ENCODE results near the gene CAMKMT.
"Not testable (repeated sequence)": the region's sequence is repeated elsewhere in the genome, so short reads cannot be mapped to it uniquely, and the experiment has no call there.

CAMKMT gene

GRCh38 chr2:44549856-44550255 lies 188.1 kb downstream of the CAMKMT start:
- DNase-seq (ENCODE audit: low read depth in 2 of 2), result no peak

DNA sequence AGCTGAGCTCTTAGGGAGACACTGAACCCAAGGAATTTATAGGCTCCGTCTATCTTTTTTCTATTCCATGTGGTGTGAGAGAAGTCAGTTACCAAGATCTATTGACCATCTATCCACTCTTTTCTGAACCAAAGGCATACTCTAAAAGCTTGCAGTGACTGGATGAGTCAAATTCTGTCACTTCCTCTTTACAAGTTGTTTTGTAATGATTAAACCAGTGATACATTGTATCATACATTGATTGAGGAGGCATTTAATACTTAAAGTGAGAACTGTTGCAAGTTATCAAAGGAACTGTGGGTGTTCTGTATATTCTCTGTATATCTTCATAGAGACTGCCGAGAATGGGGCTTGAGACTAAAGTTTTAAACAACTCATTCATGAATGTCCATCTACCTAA lies 188.8 kb downstream of the CAMKMT start:
- no peak for DNase-seq (ENCODE audit: low read depth in 2 of 2)

GRCh38 chr2:44551497-44551896 lies 189.8 kb downstream of the CAMKMT start:
- DNase-seq (ENCODE audit: low read depth in 2 of 2), result no peak

- no peak for DNase-seq (ENCODE audit: low read depth in 2 of 2)
Measured at GRCh38 chr2:44553456-44553855, 191.7 kb downstream of the CAMKMT start.

DNA sequence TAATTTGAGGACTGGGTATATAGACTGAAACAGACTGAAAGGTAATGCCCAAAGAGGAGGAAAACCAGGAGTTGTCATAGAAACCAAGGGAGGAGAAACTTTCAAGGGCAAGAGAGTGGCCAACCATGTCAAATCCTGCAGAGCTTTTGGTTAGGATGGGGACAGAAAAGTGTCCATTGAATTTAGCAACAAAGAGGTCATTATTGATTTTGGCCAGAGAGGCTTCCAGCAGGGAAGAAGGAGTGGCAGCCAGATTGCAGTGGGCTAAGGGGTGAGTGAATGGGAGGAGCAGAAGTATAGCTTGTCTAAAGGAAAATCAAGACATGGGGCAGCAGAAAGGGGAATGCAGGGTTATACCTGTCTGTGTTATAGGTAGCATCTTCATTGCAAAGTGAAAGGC lies 194.0 kb downstream of the CAMKMT start:
- no peak for DNase-seq (ENCODE audit: low read depth in 2 of 2)

- DNase-seq (ENCODE audit: low read depth in 2 of 2), result no peak
Measured at GRCh38 chr2:44559108-44559507, 197.4 kb downstream of the CAMKMT start.

GRCh38 chr2:44560352-44560751 lies 198.6 kb downstream of the CAMKMT start:
- no peak for DNase-seq (ENCODE audit: low read depth in 2 of 2)

GRCh38 chr2:44560941-44561340 lies 199.2 kb downstream of the CAMKMT start:
- no peak for DNase-seq (ENCODE audit: low read depth in 2 of 2)

DNA sequence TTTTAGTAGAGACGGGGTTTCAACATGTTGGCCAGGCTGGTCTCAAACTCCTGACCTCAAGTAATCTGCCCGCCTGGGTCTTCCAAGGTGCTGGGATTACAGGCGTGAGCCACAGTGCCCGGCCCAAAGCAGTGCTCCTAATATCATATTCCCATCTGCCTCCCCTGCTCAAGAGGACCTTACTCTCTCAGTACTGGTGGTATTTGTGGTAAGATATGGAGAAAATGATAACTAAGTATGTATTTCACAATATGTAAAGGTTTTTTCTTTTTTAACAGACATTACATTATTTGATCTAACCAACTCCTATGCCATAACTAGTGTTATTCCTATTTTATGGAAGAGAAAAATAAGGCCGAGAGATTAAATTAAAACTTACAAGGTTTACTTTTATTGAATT lies 201.0 kb downstream of the CAMKMT start:
- no peak for DNase-seq (ENCODE audit: low read depth in 2 of 2)

- DNase-seq (ENCODE audit: low read depth in 2 of 2), result no peak
Measured at GRCh38 chr2:44564752-44565151, 203.0 kb downstream of the CAMKMT start.

GRCh38 chr2:44566059-44566458 lies 204.3 kb downstream of the CAMKMT start:
- DNase-seq (ENCODE audit: low read depth in 2 of 2), result no peak

DNA sequence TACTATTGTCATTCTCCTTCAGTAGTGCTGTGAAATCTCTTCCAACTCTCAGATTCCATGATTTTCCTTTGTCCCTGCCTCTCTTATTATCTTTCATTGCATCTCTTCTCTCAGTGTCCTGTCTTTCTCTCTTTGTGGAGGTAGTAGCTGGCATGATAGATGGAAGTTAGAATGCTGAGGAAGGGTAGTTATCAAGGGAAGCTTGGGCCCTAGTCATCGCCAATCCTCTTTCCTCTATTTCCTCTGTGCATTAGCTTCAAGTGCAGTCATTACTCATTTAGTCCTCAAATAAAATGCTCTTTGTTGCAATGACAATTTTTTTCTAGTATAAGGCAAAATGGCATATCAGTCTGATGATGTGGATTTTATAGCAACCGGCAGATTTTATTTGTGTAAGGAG lies 207.7 kb downstream of the CAMKMT start:
- no peak for DNase-seq (ENCODE audit: low read depth in 2 of 2)

DNA sequence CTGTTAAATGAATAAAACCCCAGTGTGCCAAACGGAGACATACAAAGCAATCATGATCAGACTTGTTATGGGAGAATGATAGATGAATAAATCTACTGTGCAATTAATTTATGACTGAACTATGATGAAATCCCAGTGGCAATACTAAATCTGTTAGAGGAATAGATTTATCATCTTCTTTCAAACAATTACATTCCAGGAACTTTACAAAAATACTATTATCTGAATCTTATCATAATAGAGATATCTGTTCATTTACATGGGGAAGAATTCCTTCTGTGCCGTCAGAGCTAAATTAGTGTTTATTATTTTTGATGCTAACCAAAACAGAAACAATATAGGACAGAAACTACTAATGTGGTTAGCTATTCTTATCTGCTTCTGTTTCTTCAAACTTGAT lies 208.5 kb downstream of the CAMKMT start:
- DNase-seq (ENCODE audit: low read depth in 2 of 2), result no peak

DNA sequence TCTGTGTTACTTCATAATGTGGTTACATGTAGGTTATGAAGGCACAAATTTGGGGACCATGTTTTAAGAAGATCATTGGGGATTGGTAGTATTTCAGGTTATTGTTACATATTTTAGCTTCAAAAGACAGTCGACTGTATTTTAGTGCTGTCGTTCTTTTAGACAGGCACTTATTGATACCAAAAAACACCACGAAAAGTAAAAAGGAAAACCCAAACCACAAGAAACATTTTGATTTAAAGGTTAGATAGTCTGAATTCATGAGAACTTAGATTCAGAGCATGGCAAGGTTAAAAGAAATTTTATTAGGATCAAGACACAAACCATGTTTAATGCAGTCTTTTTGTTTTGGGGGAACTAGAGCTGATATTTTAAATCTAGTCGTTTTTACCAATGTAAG lies 209.0 kb downstream of the CAMKMT start:
- no peak for DNase-seq (ENCODE audit: low read depth in 2 of 2)

DNA sequence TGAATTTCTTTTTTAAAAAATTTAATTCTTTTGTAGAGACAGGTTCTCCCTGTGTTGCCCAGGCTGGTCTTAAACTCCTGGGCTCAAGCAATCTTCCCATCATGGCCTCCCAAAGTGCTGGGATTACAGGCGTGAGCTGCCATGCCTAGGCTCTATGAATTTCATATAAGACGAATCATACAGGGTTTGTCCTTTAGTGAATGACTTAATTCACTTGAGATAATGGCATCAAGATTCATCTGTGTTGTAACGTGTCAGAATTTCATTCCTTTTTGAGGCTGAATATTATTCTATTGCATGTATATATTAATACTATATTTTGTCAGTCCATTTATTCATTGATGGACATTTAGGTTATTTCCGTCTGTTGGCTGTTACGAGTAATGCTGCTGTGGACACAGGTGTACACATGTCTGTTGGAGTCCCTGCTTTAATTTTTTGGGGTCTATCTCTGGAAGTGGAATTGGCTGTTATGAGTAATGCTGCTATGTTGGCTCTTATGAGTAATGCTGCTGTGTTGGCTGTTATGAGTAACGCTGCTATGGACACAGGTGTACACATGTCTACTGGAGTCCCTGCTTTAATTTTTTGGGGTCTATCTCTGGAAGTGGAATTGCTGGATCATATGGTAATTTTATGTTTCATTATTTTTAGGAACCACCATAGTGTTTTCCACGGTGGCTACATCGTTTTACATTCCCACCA lies 210.6 kb downstream of the CAMKMT start:
- no peak for DNase-seq (ENCODE audit: low read depth in 2 of 2)

DNA sequence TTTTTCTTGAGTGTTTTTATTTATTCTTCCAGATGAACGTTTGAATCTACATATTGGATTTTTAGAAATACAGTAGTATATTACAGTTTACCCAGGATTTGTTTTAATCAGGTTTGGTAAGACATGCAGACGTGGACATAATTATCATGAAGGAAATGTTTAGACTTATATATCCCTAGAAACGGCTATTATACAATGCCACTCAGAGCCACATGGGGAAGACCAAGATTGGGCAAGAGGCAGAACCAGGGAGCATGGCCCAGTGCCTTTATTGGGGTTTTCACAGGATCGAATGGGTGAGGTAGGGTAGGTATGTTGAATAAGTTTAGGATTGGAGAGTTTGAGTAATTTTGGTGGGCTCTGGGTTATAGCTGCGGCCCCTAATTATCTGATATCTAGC lies 212.2 kb downstream of the CAMKMT start:
- no peak for DNase-seq (ENCODE audit: low read depth in 2 of 2)

GRCh38 chr2:44578471-44579093 lies 216.8 kb downstream of the CAMKMT start:
- no peak for DNase-seq (ENCODE audit: low read depth in 2 of 2)

DNA sequence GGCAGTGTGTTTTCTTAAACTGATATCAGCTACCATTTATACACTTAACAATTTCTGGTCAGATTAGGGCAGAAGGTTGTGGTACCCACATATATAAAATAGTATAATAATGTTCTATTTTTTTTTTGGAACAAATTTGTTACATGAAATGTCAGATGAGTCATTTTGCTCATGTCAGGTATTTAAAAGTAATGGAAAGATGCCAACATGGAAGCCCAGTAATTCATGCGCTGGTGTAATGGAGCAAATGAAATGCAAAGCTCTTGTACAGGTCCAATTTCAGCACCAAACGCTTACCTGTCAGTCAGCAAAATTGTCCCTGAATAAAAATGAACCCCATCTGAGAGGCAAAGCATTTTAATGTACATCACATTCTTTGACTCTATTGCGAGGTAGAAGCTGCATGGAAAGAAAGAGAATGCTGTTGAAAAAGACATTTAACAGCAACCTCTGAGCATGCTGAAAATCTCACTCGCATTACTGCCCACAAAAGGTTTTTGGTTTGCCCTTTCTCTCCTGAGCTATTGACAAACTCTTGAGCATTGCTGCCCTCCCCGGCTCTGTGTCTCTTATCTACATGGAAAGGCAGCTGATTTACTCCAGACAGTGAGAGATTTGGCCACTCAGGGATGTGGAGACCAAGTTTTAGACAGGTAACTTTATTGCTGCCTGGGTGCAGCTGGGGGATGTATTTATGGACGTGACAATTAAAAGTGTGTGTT lies 217.5 kb downstream of the CAMKMT start:
- DNase-seq (ENCODE audit: low read depth in 2 of 2), result no peak

DNA sequence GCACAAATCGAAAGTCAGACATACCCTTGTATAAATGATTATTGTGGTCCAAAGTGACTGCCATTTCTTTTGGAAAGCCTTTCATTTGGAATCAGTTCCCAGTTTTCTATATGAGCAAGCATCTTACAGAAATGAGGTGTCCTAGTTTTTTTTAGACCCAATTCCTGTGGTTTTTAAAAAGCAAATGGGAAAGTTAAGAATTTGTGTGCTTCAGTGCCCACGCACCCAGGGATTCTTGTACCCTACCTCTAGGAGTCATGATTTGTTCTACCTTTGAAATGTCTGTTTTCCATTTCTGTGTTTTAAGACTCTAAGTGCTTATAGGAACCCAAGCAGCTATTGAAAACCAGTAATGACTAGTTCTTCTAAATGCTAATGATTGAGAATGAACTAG lies 218.1 kb downstream of the CAMKMT start:
- no peak for DNase-seq (ENCODE audit: low read depth in 2 of 2)

DNA sequence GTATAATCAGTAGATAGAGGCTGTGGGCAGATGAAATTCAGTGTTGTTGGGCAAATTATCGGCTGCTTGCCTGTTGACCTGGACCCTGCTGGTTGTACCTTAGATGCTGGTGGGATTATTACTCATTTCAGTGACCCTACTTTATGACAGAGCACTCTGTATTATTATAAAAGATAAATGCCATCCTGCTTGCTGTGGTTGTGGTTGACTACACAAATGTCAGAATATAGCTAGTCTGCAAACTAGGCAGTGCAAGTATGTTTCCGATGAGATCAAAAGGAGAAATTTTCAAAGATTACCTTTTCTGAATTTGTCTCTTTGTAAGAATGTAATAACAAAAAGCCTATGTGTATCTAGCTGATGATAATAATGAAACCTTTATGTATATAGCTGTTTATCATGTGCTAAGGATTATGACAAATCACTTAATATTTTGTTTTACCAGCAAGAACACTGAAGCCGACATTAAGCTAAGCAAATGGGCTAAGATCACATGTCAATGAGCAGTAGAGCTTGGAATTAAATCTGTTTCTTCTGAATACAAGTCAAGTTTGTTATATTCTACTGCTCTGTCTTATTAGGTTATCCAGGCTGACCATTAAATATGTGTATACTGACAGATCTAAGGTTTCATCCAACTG lies 219.2 kb downstream of the CAMKMT start:
- DNase-seq (ENCODE audit: low read depth in 2 of 2), result no peak

DNA sequence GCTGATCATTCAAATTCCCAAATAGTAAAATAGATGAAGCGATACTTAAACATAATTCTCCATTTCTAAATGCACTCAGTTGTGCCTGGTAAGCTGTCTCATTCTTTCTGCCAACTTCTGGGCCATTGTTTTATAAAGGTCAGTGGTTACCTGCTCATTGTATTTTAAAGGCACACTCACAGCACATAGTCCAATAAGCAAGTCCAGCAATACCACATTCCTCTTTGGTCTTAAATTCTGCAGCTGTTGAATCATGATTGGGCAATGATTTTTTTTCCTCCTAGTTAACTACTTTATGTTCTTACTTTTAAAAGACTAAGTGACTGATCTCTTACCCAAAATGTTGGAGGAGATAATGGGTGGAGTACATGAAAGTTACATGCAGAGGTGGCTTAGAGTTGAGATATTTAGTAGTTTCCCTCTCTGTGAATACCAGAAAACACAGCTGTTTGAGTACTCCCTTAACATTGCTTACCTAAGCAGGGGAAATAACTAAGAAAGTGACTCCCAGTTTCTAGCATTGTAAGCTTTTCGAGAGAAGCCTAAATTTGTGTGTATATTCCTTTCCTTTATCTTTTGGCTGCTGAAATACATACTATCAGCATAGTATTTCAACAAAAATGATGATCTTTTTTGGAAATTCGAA lies 220.7 kb downstream of the CAMKMT start:
- DNase-seq (ENCODE audit: low read depth in 2 of 2), result no peak

DNA sequence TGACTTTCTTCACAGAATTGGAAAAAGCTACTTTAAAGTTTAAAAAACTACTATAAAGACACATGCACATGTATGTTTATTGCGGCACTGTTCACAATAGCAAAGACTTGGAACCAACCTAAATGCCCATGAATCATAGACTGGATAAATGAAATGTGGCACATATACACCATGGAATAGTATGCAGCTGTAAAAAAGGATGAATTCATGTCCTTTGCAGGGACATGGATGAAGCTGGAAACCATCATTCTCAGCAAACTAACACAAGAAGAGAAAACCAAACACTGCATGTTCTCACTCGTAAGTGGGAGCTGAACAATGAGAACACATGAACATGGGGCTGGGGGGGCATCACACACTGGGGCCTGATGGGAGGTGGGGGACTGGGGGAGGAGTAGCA lies 233.9 kb downstream of the CAMKMT start:
- not testable (repeated sequence) for DNase-seq (ENCODE audit: low read depth in 2 of 2)

All from stimulated activated CD4-positive, alpha-beta T cell treated with anti-CD3 and anti-CD28 coated beads, Interleukin-1b, Interleukin-23, amount 100 ng/mL, for 1 hour (primary cell).